HL-60/S4 treated with retinoic acid at 250 ng/mL for 4 days and 3 days (cell line): ENCODE results near the gene JSRP1.

Experiments
- in situ Hi-C: fragments of 300-500 bp; cut with MboI; formaldehyde crosslinking; loops from 2 replicates; pipeline ENCODE4 v1.7.0; 2022; ENCODE audit warnings: low sequenced_read_pairs

The JSRP1 gene

GRCh38 chr19:2268480-2268830 is 12.2 kb upstream of the JSRP1 start:
- in situ Hi-C loops: no loop called here

DNA sequence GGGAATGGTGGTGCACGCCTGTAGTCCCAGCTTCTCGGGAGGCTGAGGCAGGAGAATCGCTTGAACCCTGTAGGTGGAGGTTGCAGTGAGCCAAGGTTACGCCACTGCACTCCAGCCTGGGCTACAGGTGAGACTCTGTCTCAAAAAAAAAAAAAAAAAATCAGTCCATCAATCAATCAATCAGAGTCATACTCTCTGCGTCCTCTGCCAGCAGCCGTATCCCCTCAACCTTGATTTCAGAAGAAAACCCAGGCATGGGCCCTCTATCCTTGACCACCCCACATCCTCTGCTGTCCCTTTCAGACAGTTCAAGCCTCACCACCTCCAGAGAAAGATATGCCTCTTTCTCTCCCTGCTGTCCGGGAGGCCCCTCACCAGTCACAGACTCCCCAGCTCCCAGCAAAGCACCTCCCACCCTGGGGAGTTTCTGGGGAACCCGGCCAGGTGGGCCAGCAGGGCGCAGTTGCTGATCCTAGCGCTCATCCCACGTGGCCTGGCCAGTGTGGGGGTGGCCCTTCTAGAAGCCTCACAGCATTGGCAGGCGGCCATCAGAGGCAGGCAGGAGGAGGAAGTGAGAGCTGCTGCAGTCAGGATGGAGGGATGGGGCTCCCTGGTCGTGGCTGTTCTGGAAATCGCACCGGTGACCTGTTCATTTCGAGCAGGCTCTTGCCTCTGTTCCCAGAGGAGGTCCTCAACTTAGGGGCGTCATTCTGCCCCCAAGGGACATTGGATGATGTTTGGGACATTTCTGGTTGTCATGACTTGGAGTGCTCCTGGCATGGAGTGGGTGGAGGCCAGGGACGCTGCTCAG is 10.2 kb upstream of the JSRP1 start:
- in situ Hi-C loops: no loop called here

DNA sequence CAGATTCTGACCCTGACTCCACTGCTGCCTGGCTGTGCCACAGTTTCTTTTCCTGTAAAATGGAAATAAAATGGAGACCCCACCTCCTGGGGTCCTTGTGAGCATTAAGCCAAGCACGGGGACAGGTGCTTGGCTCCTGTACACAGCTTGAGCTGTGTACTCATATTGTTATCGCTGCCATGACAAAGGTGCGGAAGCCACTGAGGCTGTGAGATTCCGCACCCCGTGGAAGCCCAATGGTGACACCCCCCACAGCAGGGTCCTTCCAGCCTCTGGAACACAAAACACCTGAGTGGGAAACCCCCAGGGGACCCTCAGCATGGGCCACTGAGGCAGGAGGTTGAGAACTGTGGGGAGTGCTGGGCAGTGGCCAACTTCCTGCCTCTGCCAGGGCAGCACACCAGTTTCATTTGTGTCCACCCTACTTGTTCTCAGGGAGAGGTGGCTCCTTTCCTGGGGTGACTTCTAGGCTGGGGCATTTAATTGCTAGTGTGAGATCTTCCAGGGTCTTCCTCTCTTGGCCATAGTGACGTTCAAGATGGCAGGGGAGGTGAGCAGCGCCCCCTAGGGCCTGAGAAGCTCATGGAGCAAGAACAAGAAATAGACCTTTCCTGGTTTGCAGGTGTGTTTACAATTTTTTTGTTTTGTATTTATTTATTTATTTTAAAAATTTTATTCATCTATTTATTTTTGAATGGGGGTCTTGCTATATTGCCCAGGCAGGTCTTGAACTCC is 5.4 kb upstream of the JSRP1 start:
- in situ Hi-C loops: no loop called here

DNA sequence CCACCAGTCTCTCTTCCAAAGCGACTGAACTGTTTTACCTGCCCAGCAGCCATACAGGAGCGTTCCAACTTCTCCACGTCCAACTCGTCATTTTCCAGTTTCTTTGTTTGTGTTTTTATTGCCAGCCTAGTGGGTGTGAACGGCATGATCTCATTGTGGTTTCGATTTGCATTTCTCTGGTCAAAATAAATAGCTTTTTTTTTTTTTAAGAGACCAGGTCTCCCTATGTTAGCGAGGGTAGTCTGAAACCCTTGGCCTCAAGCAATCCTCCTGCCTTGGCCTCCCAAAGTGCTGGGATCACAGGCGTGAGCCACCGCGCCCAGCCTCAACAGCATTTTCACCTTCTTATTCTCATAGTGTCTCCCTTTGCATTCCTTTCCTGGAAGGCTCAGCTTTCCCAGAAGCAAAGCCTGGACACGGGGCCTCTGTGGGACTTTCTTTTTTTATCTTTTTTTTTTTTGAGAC is 4.2 kb upstream of the JSRP1 start:
- in situ Hi-C loops: no loop called here

DNA sequence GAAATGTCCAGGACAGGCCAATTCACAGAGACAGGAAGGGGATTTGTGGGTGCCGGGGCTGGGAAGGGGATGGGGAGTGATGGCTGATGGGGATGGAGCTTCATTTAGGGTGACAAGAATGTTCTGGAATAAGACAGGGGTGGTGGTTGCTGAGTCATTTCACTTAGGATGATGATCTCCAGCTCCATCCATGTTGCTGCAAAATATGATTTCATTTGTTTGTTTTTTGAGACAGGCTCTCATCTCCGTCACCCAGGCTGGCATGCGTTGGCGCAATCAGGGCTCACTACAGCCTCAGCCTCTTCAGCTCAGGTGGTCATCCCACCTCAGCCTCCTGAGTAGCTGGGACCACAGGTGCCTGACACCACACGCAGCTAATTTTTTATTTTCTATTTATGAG is 3.1 kb upstream of the JSRP1 start:
- in situ Hi-C loops: no loop called here

DNA sequence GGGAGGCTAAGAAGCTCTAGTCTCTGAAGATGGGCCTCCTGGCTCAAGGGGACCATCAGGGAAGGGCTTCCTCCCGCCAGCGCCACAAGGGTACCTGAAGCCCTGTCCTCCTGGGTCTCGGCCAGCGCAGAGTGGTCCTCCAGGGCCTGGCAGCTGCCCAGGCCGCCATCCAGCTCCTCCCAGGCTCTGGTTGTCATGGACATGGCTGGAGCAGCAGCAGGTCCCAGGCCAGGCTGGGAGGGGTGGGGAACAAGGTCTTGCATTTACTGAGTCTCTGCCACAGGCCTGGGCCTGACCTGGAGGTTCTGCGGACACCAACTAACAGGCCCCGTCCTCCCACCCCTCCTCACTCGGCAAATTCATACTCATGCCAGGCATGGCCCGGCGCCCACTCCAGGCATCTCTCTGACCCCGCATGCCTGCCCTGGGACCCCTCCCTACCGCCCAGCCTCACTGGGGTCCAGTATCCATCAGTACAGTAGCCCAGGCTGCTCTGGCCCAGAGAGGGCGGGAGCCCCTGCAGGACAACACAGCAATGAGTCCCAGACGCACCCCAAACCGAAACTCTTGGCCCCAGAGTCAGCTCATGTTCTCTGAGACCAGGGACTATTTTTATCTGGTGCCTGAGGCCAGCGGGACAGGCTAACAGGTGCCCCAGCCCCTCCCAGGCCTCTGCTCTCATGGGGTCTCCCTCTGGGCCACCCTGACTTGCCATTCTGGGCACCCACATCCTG is 938 bp downstream of the JSRP1 start:
- in situ Hi-C loops: no loop called here

DNA sequence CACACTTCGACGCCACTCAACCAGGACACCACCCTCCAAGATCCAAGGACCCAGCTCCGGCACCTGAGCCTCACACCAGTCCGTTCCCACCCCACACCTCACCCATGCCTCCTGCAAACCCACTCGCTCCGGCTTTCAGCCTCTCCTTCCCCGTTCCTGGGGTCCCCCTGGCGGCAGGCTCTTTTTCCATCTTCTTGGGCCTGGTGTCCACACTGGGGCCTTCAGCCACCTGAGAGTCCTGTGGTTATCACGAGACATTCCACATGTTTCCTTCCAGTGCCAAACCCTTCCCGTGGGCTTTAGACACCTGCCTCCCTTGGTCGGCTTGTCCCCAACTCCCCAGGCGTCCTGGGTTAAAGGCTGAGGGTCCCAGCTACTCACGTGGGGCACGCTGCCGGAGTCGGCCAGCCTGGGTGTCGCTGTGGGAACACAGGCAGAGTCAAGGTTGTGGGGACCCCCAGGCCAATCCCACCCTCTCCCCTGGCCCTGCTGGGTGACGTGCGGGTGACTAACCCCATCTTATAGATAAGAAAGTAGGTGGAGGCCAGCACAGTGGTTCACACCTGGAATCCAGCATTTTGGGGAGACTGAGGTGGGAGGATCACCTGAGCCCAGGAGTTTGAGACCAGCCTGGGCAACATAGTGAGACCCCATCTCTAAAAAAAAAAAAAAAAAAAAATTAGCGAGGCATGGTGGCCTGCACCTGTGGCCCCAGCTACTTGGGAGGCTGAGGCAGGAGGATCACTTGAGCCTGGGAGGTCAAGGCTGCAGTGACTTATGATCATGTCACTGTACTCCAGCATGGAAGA is 1.9 kb downstream of the JSRP1 start:
- in situ Hi-C loops: no loop called here

GRCh38 chr19:2253106-2254063 is 2.8 kb downstream of the JSRP1 start:
- in situ Hi-C loops: no loop called here

- in situ Hi-C loops: no loop called here
Measured at GRCh38 chr19:2252797-2253105, 3.5 kb downstream of the JSRP1 start.

DNA sequence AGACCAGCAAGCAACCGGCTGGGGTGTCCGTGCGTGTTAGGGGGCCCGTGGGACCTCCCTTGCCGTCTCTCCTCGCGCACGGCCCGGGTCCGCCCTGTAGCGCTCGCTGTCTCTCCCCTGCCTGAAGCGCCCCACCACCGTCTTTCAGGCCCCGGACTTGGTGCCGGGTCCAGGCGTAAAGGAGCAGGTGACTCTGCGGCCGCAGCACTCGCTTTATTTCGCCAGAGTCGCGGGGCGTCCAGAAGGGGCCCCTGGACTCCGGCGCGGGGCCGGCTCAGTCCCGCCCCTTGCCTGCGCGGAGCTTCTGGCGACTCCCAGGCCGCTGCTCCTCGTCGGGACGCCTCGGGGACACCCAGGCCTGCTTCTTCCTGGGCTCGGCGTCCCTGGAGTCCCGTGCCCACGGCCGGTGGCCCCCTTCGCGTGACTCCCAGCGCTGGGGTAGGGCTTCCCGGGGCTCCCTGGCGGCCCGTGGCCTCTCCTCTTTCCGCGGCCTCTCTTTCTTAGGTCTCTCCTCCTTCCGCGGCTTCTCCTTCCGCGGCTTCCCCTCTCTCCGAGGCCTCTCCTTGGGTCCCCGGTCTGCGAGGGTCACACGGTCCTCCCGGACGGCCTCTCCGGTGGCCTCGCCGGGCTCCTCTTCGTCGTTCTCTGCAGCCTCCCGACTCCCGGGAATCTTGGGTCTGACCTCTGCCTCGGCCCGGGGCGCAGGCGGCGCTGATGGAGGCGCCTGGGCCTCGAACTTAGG is 4.0 kb downstream of the JSRP1 start:
- in situ Hi-C loops: no loop called here

DNA sequence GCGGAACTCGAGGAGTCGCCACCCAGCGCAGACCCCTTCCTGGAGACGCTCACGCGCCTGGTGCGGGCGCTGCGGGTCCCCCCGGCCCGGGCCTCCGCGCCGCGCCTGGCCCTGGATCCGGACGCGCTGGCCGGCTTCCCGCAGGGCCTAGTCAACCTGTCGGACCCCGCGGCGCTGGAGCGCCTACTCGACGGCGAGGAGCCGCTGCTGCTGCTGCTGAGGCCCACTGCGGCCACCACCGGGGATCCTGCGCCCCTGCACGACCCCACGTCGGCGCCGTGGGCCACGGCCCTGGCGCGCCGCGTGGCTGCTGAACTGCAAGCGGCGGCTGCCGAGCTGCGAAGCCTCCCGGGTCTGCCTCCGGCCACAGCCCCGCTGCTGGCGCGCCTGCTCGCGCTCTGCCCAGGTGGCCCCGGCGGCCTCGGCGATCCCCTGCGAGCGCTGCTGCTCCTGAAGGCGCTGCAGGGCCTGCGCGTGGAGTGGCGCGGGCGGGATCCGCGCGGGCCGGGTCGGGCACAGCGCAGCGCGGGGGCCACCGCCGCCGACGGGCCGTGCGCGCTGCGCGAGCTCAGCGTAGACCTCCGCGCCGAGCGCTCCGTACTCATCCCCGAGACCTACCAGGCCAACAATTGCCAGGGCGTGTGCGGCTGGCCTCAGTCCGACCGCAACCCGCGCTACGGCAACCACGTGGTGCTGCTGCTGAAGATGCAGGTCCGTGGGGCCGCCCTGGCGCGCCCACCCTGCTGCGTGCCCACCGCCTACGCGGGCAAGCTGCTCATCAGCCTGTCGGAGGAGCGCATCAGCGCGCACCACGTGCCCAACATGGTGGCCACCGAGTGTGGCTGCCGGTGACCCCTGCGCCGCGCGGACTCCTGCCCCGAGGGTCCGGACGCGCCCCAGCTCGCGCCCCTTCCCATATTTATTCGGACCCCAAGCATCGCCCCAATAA is 4.8 kb downstream of the JSRP1 start:
- in situ Hi-C loops: no loop called here

- in situ Hi-C loops: no loop called here
Measured at GRCh38 chr19:2250766-2251105, 5.5 kb downstream of the JSRP1 start.

GRCh38 chr19:2249880-2250765 is 6.1 kb downstream of the JSRP1 start:
- in situ Hi-C loops: no loop called here

- in situ Hi-C loops: no loop called here
Measured at GRCh38 chr19:2249010-2249866, 7.0 kb downstream of the JSRP1 start, which contains the start of gene AMH. Gene AMH (plus strand): TSS chr19:2249323. CDS start chr19:2249333, 10 bp downstream.

GRCh38 chr19:2248136-2249009 is 7.8 kb downstream of the JSRP1 start:
- in situ Hi-C loops: no loop called here
